HS-27A (cell line): ENCODE data around the gene PDZD8.
"Not testable (repeated sequence)": the region's sequence is repeated elsewhere in the genome, so short reads cannot be mapped to it uniquely, and the experiment has no call there.

Experiments
- DNase-seq: peaks from one replicate; pipeline ENCODE4 v3.0.0-alpha.2; 2012; ENCODE audit warnings: low read depth, missing footprints

Gene PDZD8

GRCh38 chr10:117254774-117255735 is 120.2 kb downstream of the PDZD8 start:
- no peak for DNase-seq

- no peak for DNase-seq
Measured at GRCh38 chr10:117254338-117254737, 120.9 kb downstream of the PDZD8 start.

GRCh38 chr10:117253908-117254307 is 121.3 kb downstream of the PDZD8 start:
- no peak for DNase-seq

- DNase-seq, result no peak
Measured at GRCh38 chr10:117250411-117250810, 124.8 kb downstream of the PDZD8 start.

GRCh38 chr10:117249493-117250093 is 125.6 kb downstream of the PDZD8 start:
- DNase-seq, result no peak

- no peak for DNase-seq
Measured at GRCh38 chr10:117248750-117249465, 126.3 kb downstream of the PDZD8 start.

GRCh38 chr10:117246997-117247671 is 128.1 kb downstream of the PDZD8 start:
- no peak for DNase-seq

- no peak for DNase-seq
Measured at GRCh38 chr10:117242463-117242832, 132.8 kb downstream of the PDZD8 start.

GRCh38 chr10:117241541-117242462 is 133.4 kb downstream of the PDZD8 start:
- DNase-seq, result no peak

GRCh38 chr10:117240621-117241529 is 134.4 kb downstream of the PDZD8 start, which contains the start of gene SLC18A2:
SLC18A2 (plus strand) TSS chr10:117241114; CDS start chr10:117241694, 580 bp downstream.
- no peak for DNase-seq

GRCh38 chr10:117239721-117240620 is 135.3 kb downstream of the PDZD8 start:
- DNase-seq, result no peak

- no peak for DNase-seq
Measured at GRCh38 chr10:117239051-117239450, 136.2 kb downstream of the PDZD8 start.

GRCh38 chr10:117237401-117237991 is 137.7 kb downstream of the PDZD8 start:
- no peak for DNase-seq

GRCh38 chr10:117230107-117230506 is 145.1 kb downstream of the PDZD8 start:
- DNase-seq, result not testable (repeated sequence)

GRCh38 chr10:117228210-117228609 is 147.0 kb downstream of the PDZD8 start:
- DNase-seq, result no peak
